NCI-H345 treated with DMSO at 0.1 percent for 48 hours (cell line): ENCODE data around the gene LIMS2.

ENCODE experiments used
- DNase-seq: peaks from one replicate; lab custom pipeline; 2025; ENCODE audit not compliant: unreplicated experiment; lab: John Stamatoyannopoulos, UW

LIMS2 gene

GRCh38 chr2:127646487-127647241, 28.7 kb downstream of the LIMS2 start:
- DNase-seq, result no peak

- DNase-seq, result no peak
These were observed 29.7 kb downstream of the LIMS2 start, which contains the start of gene GPR17 for GRCh38 chr2:127645395-127646291. Gene GPR17, plus strand, starts transcription at chr2:127646153. Its CDS starts 4,583 bp downstream, at chr2:127650736.

- no peak for DNase-seq
These were observed 30.3 kb downstream of the LIMS2 start for GRCh38 chr2:127645026-127645394.

- no peak for DNase-seq
These were observed 31.0 kb downstream of the LIMS2 start for GRCh38 chr2:127644066-127645025.

- DNase-seq, result no peak
These were observed 31.8 kb downstream of the LIMS2 start for GRCh38 chr2:127643439-127644065.

GRCh38 chr2:127642706-127643438, 32.5 kb downstream of the LIMS2 start:
- no peak for DNase-seq

GRCh38 chr2:127641846-127642507, 33.4 kb downstream of the LIMS2 start:
- no peak for DNase-seq

- no peak for DNase-seq
These were observed 34.2 kb downstream of the LIMS2 start for GRCh38 chr2:127641133-127641532.

- no peak for DNase-seq
These were observed 35.0 kb downstream of the LIMS2 start for GRCh38 chr2:127640082-127641072.

GRCh38 chr2:127639111-127639474, 36.2 kb downstream of the LIMS2 start:
- DNase-seq, result no peak

- no peak for DNase-seq
These were observed 36.8 kb downstream of the LIMS2 start for GRCh38 chr2:127638361-127639110.

- no peak for DNase-seq
These were observed 37.5 kb downstream of the LIMS2 start for GRCh38 chr2:127637725-127638252.

GRCh38 chr2:127637236-127637630, 38.1 kb downstream of the LIMS2 start:
- DNase-seq, result no peak

GRCh38 chr2:127636248-127637235, 38.8 kb downstream of the LIMS2 start:
- DNase-seq, result no peak

GRCh38 chr2:127635380-127636237, 39.7 kb downstream of the LIMS2 start:
- DNase-seq, result no peak
